ENCODE data around the gene RNLS.

- TF ChIP-seq CTCF (conservative IDR thresholded peaks at IDR 0.05; ENCODE audit: low read depth, low read length) (peak; percentile 82), EZH2 (IDR thresholded peaks at IDR 0.05; ENCODE audit: borderline replicate concordance, low read depth, low read length, poor library complexity, severe bottlenecking) (no peak)
Observed at GRCh38 chr10:88553116-88553752, 29.9 kb downstream of the RNLS start.

Measured in A673 (cell line).